Kidney (tissue), 14 donors: ENCODE results near the gene TEFM. TPM values are rescaled to one million over a fixed set of nuclear protein-coding genes. Genes with fewer than 3 reads are reported as not detected.

Experiments used
- DNase-seq, 5 donors: peaks; one replicate each; pipeline ENCODE4 v3.0.0-alpha.2; 2013 to 2020
- FAIRE-seq: peaks from 2 replicates; lab custom pipeline; 2012; peaks lifted over from hg19 to GRCh38; lab: Jason Lieb, UNC
- H3K27ac ChIP-seq, 2 donors: one replicate each; pipeline ENCODE4 v1.7.0; 2013; ENCODE audit warnings: low read depth in 2 of 2, low read length in 2 of 2, inconsistent platforms in 1 of 2
- H3K27me3 ChIP-seq: one replicate; pipeline ENCODE4 v1.7.1; 2013; ENCODE audit warnings: low read length, inconsistent platforms; ENCODE audit not compliant: control insufficient read depth, insufficient read depth
- H3K36me3 ChIP-seq, 3 donors: one replicate each; pipeline versions ENCODE4 v1.7.0 to v1.7.1; 2013; ENCODE audit warnings: low read length in 3 of 3, control low read depth in 1 of 3, inconsistent platforms in 1 of 3; ENCODE audit not compliant: insufficient read depth in 3 of 3, control insufficient read depth in 2 of 3
- H3K4me1 ChIP-seq, 3 donors: one replicate each; pipeline versions ENCODE4 v1.7.0 to v1.7.1; 2013; ENCODE audit warnings: low read length in 3 of 3, inconsistent platforms in 1 of 3, low read depth in 1 of 3; ENCODE audit not compliant: control insufficient read depth in 2 of 3, insufficient read depth in 2 of 3
- H3K4me3 ChIP-seq, 3 donors: one replicate each; pipeline versions ENCODE4 v1.7.0 to v1.8.1; 2013; ENCODE audit warnings: low read length in 3 of 3, control low read depth in 1 of 3, inconsistent platforms in 1 of 3
- H3K9ac ChIP-seq, 3 donors: one replicate each; pipeline versions ENCODE4 v1.7.0 to v1.7.1; 2013; ENCODE audit warnings: low read length in 3 of 3, control low read depth in 1 of 3, inconsistent platforms in 1 of 3
- H3K9me3 ChIP-seq, 3 donors: one replicate each; pipeline versions ENCODE4 v1.7.0 to v1.7.1; 2013; ENCODE audit warnings: low read length in 3 of 3, control low read depth in 1 of 3, inconsistent platforms in 1 of 3; ENCODE audit not compliant: control insufficient read depth in 2 of 3, insufficient read depth in 1 of 3
- CTCF ChIP-seq: IDR thresholded peaks from 3 replicates; pipeline ENCODE4 v1.5.1; 2012; ENCODE audit warnings: mild to moderate bottlenecking, moderate library complexity, borderline replicate concordance; ENCODE audit not compliant: insufficient read depth; ENCODE audit errors: extremely low read depth
- intact Hi-C: fragments of 100-400 bp; cut with DNase I; formaldehyde crosslinking; loops from one replicate; pipeline ENCODE4 v1.11.1; 2022
- polyA plus RNA-seq: library from polyadenylated mRNA; stranded (reverse); fragments of 350-450 nt; fragmentation: Illumina TruSeq; extraction: RNeasy Lipid Tissue Mini Kit (QIAGEN cat#74804); gene quantifications from one replicate; pipeline ENCODE4 v1.2.3, GENCODE V29; 2014; ENCODE audit warnings: low read depth, low replicate concordance; ENCODE audit not compliant: insufficient read depth
- total RNA-seq: library from RNA; stranded (reverse); fragmentation: NEBNext Ultra II Directional; extraction: Animal tissue kit (Norgen Biotek cat#: 25700); gene quantifications from one replicate; pipeline ENCODE4 v1.2.1, GENCODE V29; 2021
- donor health status: control.
- donor health status: control.
- donor health status: control.
- donor health status: control.
- donor health status: control.
- donor health status: DM: yes; HTN: yes; CAD: no.
- donor health status: Normal renal cell carcinoma (clear cell type).

Gene TEFM
- total and polyA plus RNA-seq, 2 donors from 2014 or later: 14.0 to 14.3 TPM

GRCh38 chr17:30924341-30924740, 18.3 kb upstream of the TEFM start:
- FAIRE-seq: no peak

GRCh38 chr17:30922235-30923030, 16.4 kb upstream of the TEFM start:
- Histone ChIP-seq H3K9ac (no peak overlapping the region), H3K4me3 (peak overlapping the region in 1 of 3 donors; percentile 50), H3K4me1 (no peaks in the 10 kb centered on the region), H3K36me3 (no peaks in the 10 kb centered on the region), H3K27ac (no peak overlapping the region), H3K9me3 (no peaks in the 10 kb centered on the region), H3K27me3 (peaks cover 8% of the 10 kb centered on the region)
- peak; percentile 16 to 77 (median 40) for DNase-seq
- intact Hi-C loops: no loop called here
- TF ChIP-seq CTCF: no peak
- no peak for FAIRE-seq

More at GRCh38 chr17:30924341-30924740, 18.3 kb upstream of the TEFM start:
- no peak overlapping the region for H3K27ac ChIP-seq
- intact Hi-C loops: no loop called here
- no peaks in the 10 kb centered on the region for H3K4me1 ChIP-seq
- H3K36me3 ChIP-seq: no peaks in the 10 kb centered on the region
- no peak for TF ChIP-seq CTCF
- no peak overlapping the region for H3K4me3 ChIP-seq
- no peak for DNase-seq
- H3K9ac ChIP-seq: no peak overlapping the region
- H3K27me3 ChIP-seq: peaks cover 8% of the 10 kb centered on the region
- H3K9me3 ChIP-seq: no peaks in the 10 kb centered on the region

GRCh38 chr17:30921544-30922196, 15.6 kb upstream of the TEFM start, which contains the start of gene ADAP2:
Gene ADAP2, plus strand, starts transcription at chr17:30921945. Its CDS starts 70 bp downstream, at chr17:30922015.
- H3K4me1 ChIP-seq: no peaks in the 10 kb centered on the region
- peaks cover 8% of the 10 kb centered on the region for H3K27me3 ChIP-seq
- peak within 1 kb of the TSS; percentile 50 to 60 (median 50) for H3K4me3 ChIP-seq
- DNase-seq (peak; percentile 7 to 80 (median 42)), FAIRE-seq (no peak)
- H3K36me3 ChIP-seq: no peaks in the 10 kb centered on the region
- no peak for TF ChIP-seq CTCF
- no peak within 1 kb of the TSS for H3K9ac ChIP-seq
- no peak within 1 kb of the TSS for H3K27ac ChIP-seq
- intact Hi-C loops: no loop called here
- H3K9me3 ChIP-seq: no peaks in the 10 kb centered on the region
